HAP-1 (cell line): Measurements from ENCODE around the gene NECAB2.
A peak's percentile ranks its signal among the peaks of the same experiment; 100 is the strongest.

ENCODE experiments used
- DNase-seq, 2 experiments: peaks; one replicate each; pipeline ENCODE4 v3.0.0-alpha.2; 2016 to 2020; ENCODE audit warnings: low spot score in 2 of 2
- H3K27me3 ChIP-seq: fragments of 250-450 bp; sonication (Bioruptor Pico); 2 replicates; pipeline ENCODE4 v1.5.1; 2020; ENCODE audit warnings: low read depth, mild to moderate bottlenecking, moderate library complexity
- H3K36me3 ChIP-seq: fragments of 250-450 bp; sonication (Bioruptor Pico); replicated peaks from 2 replicates; pipeline ENCODE4 v1.5.1; 2020; ENCODE audit warnings: mild to moderate bottlenecking
- H3K4me1 ChIP-seq: fragments of 250-450 bp; sonication (Bioruptor Pico); 2 replicates; pipeline ENCODE4 v1.5.1; 2020; ENCODE audit warnings: mild to moderate bottlenecking
- H3K4me3 ChIP-seq: fragments of 250-450 bp; sonication (Bioruptor Pico); 2 replicates; pipeline ENCODE4 v1.5.1; 2020; ENCODE audit warnings: mild to moderate bottlenecking, moderate library complexity
- H3K9me3 ChIP-seq: fragments of 250-450 bp; sonication (Bioruptor Pico); 2 replicates; pipeline ENCODE4 v1.5.1; 2020; ENCODE audit warnings: mild to moderate bottlenecking, moderate library complexity
- in situ Hi-C: fragments of 300-500 bp; cut with MboI; formaldehyde crosslinking; loops from 3 replicates; pipeline ENCODE4 v1.14.3; 2020; ENCODE audit warnings: low sequenced_read_pairs, inconsistent platforms, mixed read lengths

Gene NECAB2

GRCh38 chr16:84007965-84008364, 39.9 kb downstream of the NECAB2 start:
- in situ Hi-C loops, result no loop called here
- no peak for DNase-seq

DNA sequence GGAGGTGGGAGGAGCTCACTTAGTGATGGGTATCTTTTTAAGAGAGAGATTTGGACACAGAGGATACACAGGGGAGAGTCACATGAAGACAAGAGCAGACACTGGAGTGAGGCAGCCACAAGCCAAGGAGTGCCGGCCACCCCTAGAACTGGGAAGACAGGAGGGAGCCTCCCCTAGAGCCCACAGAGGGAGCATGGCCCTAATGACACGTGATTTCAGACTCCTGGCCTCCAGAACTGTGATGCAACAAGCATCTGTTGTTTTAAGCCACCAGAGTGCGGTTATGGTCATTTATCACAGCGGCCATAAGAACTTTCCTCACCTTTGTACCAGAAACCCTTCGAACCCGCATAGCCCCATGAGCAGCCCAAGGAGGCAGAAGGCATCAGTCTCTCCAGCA, 41.2 kb downstream of the NECAB2 start:
- Histone ChIP-seq H3K27me3 (peaks cover 3% of the 10 kb centered on the region; the same call in 1 of the 2 replicates), H3K4me3 (no peak overlapping the region), H3K36me3 (no peaks in the 10 kb centered on the region), H3K4me1 (no peaks in the 10 kb centered on the region), H3K9me3 (no peaks in the 10 kb centered on the region)
- in situ Hi-C loops, result no loop called here
- no peak for DNase-seq

More at GRCh38 chr16:84007965-84008364, 39.9 kb downstream of the NECAB2 start:
- Histone ChIP-seq H3K4me3 (no peak overlapping the region), H3K9me3 (no peaks in the 10 kb centered on the region), H3K36me3 (no peaks in the 10 kb centered on the region), H3K27me3 (peaks cover 3% of the 10 kb centered on the region; the same call in 1 of the 2 replicates), H3K4me1 (no peaks in the 10 kb centered on the region)

DNA sequence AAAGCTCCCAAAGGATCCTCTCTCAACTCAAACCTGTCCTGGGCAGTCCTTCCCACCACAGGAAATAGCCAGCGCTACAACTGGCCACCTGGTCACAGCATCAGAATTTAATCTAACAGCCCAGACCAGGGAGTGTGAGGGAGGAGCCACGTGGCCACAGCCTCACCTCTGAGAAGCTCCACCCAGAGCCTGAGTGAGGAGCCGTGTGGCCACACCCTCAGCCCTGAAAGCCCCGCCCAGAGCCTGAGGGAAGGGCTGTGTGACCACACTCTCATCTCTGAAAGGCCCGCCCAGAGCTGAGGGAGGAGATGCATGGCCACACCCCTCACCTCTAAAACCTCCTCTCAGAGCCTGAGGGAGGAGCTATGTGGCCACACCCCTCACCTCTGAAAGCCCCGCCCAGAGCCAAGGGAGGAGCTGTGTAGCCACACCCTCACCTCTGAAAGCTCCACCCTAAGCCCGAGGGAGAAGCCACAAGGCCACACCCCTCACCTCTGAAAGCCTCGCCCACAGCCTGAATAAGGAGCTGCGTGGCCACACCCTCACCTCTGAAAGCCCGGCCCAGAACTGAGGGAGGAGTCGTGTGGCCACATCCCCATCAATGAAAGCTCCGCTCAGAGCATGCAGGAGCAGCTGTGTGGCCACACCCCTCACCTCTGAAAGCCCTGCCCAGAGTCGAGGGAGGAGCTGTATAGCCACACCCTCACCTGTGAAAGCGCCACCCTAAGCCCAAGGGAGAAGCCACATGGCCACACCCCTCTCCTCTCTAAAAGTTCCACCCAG, 45.9 kb downstream of the NECAB2 start:
- no peak overlapping the region for H3K4me3 ChIP-seq
- in situ Hi-C loops, result no loop called here
- no peaks in the 10 kb centered on the region for H3K36me3 ChIP-seq
- peak; percentile 89 to 99 for DNase-seq
- H3K27me3 ChIP-seq, result no peaks in the 10 kb centered on the region
- H3K9me3 ChIP-seq, result peaks cover 5% of the 10 kb centered on the region
- H3K4me1 ChIP-seq, result no peaks in the 10 kb centered on the region

- Histone ChIP-seq H3K4me1 (no peaks in the 10 kb centered on the region), H3K9me3 (peaks cover 7% of the 10 kb centered on the region), H3K27me3 (no peaks in the 10 kb centered on the region), H3K4me3 (no peak overlapping the region), H3K36me3 (no peaks in the 10 kb centered on the region)
- in situ Hi-C loops, result no loop called here
- DNase-seq, result no peak
Measured at GRCh38 chr16:84014570-84015327, 46.7 kb downstream of the NECAB2 start.

DNA sequence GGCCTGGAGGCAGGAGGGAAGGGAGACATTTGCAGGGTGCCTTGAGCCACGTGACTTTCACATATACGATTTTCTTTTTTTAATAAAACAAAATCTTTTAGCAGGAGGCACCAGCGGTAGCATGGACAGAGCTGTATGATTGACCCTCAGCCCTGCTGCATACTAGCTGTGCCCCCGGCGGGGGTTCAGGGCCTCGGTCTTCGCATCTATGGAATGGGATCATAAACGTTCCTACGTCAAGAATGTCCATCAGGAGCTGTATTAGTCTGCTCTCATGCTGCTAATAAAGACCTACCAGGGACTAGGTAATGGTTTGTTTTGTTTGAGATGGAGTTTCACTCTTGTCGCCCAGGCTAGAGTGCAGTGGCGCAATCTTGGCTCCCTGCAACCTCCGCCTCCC, 47.4 kb downstream of the NECAB2 start:
- H3K36me3 ChIP-seq, result no peaks in the 10 kb centered on the region
- no peak overlapping the region for H3K4me3 ChIP-seq
- in situ Hi-C loops, result no loop called here
- no peaks in the 10 kb centered on the region for H3K4me1 ChIP-seq
- peaks cover 7% of the 10 kb centered on the region for H3K9me3 ChIP-seq
- DNase-seq, result no peak
- no peaks in the 10 kb centered on the region for H3K27me3 ChIP-seq

DNA sequence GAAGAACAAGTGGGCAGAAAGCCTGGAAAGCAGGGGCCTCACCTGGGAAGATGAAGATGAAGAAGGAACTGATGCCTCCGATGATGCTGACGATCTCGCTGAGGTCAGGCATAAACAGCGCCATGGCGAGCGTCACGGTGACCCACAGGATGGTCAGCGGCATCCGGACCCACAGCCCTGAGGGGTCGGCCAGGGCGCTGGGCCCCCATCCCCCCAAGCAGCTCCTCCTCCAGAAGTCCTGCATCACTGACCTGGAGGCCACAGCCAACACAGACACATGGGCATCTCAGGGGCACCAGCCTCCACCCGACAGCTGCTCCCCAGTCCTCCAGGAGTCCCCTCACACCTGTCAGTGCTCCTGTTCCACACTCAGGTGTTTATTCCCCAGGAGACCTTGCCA, 48.4 kb downstream of the NECAB2 start:
- no peak for DNase-seq
- no peaks in the 10 kb centered on the region for H3K4me1 ChIP-seq
- H3K4me3 ChIP-seq, result no peak overlapping the region
- in situ Hi-C loops, result no loop called here
- H3K9me3 ChIP-seq, result peaks cover 10% of the 10 kb centered on the region
- no peaks in the 10 kb centered on the region for H3K27me3 ChIP-seq
- H3K36me3 ChIP-seq, result no peaks in the 10 kb centered on the region

- no peaks in the 10 kb centered on the region for H3K4me1 ChIP-seq
- H3K36me3 ChIP-seq, result no peaks in the 10 kb centered on the region
- H3K4me3 ChIP-seq, result no peak overlapping the region
- no peak for DNase-seq
- in situ Hi-C loops, result no loop called here
- no peaks in the 10 kb centered on the region for H3K27me3 ChIP-seq
- peaks cover 14% of the 10 kb centered on the region for H3K9me3 ChIP-seq
Measured at GRCh38 chr16:84018710-84019109, 50.7 kb downstream of the NECAB2 start.

DNA sequence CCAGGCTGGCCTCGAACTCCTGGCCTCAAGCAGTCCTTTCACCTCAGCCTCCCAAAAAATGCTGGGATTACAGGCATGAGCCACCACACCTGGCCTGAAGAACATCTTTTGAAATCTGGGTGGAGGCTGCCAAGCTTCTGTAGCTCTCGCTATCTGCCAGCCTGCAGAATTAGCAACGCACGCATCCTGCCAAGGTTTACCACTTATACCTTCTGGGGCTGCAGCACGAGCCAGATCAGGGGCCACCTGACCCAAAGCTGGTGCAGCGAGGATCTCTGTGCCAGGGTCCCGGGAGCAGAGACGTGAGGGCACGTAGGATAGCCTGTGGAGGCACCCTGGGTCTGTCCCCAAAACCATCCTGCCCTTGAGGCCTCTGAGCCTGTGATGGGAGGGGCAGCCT, 52.3 kb downstream of the NECAB2 start:
- no peak for DNase-seq
- Histone ChIP-seq H3K27me3 (no peaks in the 10 kb centered on the region), H3K4me3 (no peak overlapping the region), H3K36me3 (no peaks in the 10 kb centered on the region), H3K9me3 (peaks cover 14% of the 10 kb centered on the region), H3K4me1 (no peaks in the 10 kb centered on the region)
- in situ Hi-C loops, result no loop called here

- peaks cover 14% of the 10 kb centered on the region for H3K9me3 ChIP-seq
- no peaks in the 10 kb centered on the region for H3K36me3 ChIP-seq
- H3K4me3 ChIP-seq, result no peak overlapping the region
- DNase-seq, result no peak
- no peaks in the 10 kb centered on the region for H3K4me1 ChIP-seq
- in situ Hi-C loops, result no loop called here
- no peaks in the 10 kb centered on the region for H3K27me3 ChIP-seq
Measured at GRCh38 chr16:84021488-84021887, 53.4 kb downstream of the NECAB2 start.

- no peak overlapping the region for H3K4me3 ChIP-seq
- peaks cover 14% of the 10 kb centered on the region for H3K9me3 ChIP-seq
- H3K36me3 ChIP-seq, result no peaks in the 10 kb centered on the region
- in situ Hi-C loops, result no loop called here
- no peaks in the 10 kb centered on the region for H3K4me1 ChIP-seq
- no peaks in the 10 kb centered on the region for H3K27me3 ChIP-seq
- DNase-seq, result no peak
Measured at GRCh38 chr16:84022644-84023043, 54.6 kb downstream of the NECAB2 start.

- H3K36me3 ChIP-seq, result no peaks in the 10 kb centered on the region
- DNase-seq, result no peak
- H3K4me1 ChIP-seq, result no peaks in the 10 kb centered on the region
- peaks cover 7% of the 10 kb centered on the region; the same call in 1 of the 2 replicates for H3K9me3 ChIP-seq
- in situ Hi-C loops, result no loop called here
- H3K4me3 ChIP-seq, result no peak overlapping the region
- H3K27me3 ChIP-seq, result no peaks in the 10 kb centered on the region
Measured at GRCh38 chr16:84024854-84025253, 56.8 kb downstream of the NECAB2 start.

GRCh38 chr16:84026606-84027005, 58.6 kb downstream of the NECAB2 start:
- Histone ChIP-seq H3K9me3 (peaks cover 2% of the 10 kb centered on the region; the same call in 1 of the 2 replicates), H3K27me3 (no peaks in the 10 kb centered on the region), H3K4me1 (no peaks in the 10 kb centered on the region), H3K4me3 (no peak overlapping the region), H3K36me3 (no peaks in the 10 kb centered on the region)
- no peak for DNase-seq
- in situ Hi-C loops, result no loop called here

DNA sequence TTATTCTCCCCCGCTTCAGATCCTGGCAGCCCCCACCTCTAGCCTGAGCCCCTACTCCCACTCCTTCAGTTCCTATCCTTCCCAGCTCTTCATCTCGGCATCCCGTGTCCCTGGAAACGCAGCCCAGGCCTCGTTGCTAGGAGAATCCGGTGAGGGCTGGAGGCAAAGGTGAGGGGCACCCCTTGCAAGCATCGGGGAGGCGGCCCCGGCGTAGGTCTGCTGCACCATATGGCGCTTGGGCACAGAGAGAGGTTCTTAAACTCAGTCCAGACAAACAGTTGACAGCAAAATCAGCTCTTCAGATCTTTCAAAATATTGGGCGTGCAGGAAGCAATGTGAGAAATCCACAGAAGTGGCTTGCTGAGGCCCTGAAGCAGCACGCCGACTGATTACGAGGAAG, 59.6 kb downstream of the NECAB2 start:
- H3K36me3 ChIP-seq, result no peaks in the 10 kb centered on the region
- in situ Hi-C loops, result no loop called here
- DNase-seq, result no peak
- no peaks in the 10 kb centered on the region for H3K9me3 ChIP-seq
- no peaks in the 10 kb centered on the region for H3K27me3 ChIP-seq
- H3K4me3 ChIP-seq, result no peak overlapping the region
- H3K4me1 ChIP-seq, result no peaks in the 10 kb centered on the region

GRCh38 chr16:84029297-84030047, 61.4 kb downstream of the NECAB2 start:
- in situ Hi-C loops, result no loop called here
- DNase-seq, result no peak

More at GRCh38 chr16:84029297-84030047, 61.4 kb downstream of the NECAB2 start:
- Histone ChIP-seq H3K9me3 (no peaks in the 10 kb centered on the region), H3K4me3 (no peak overlapping the region), H3K4me1 (no peaks in the 10 kb centered on the region), H3K36me3 (no peaks in the 10 kb centered on the region), H3K27me3 (no peaks in the 10 kb centered on the region)
